TTC549 (cell line): ENCODE data around the gene DCHS2.

Experiments
- FAIRE-seq: peaks from 2 replicates; lab custom pipeline; 2012; peaks lifted over from hg19 to GRCh38; lab: Jason Lieb, UNC

DCHS2 gene

GRCh38 chr4:154491341-154492271 is at the start of gene DCHS2:
DCHS2 (minus strand) TSS chr4:154491799; CDS start chr4:154491355, 444 bp downstream.
- FAIRE-seq = no peak

- no peak for FAIRE-seq
Observed at GRCh38 chr4:154534296-154534695, 42.7 kb upstream of the DCHS2 start.

GRCh38 chr4:154529728-154530519 is 38.3 kb upstream of the DCHS2 start:
- FAIRE-seq = no peak

- no peak for FAIRE-seq
Observed at GRCh38 chr4:154528869-154529268, 37.3 kb upstream of the DCHS2 start.

- no peak for FAIRE-seq
Observed at GRCh38 chr4:154527308-154527707, 35.7 kb upstream of the DCHS2 start.

- FAIRE-seq = no peak
Observed at GRCh38 chr4:154526151-154526550, 34.6 kb upstream of the DCHS2 start.

- no peak for FAIRE-seq
Observed at GRCh38 chr4:154521607-154522006, 30.0 kb upstream of the DCHS2 start.

- FAIRE-seq = no peak
Observed at GRCh38 chr4:154519214-154519613, 27.6 kb upstream of the DCHS2 start.

- FAIRE-seq = no peak
Observed at GRCh38 chr4:154517591-154517990, 26.0 kb upstream of the DCHS2 start.

GRCh38 chr4:154516318-154517029 is 24.9 kb upstream of the DCHS2 start:
- FAIRE-seq = no peak

GRCh38 chr4:154511981-154512380 is 20.4 kb upstream of the DCHS2 start:
- no peak for FAIRE-seq

GRCh38 chr4:154511548-154511947 is 19.9 kb upstream of the DCHS2 start:
- no peak for FAIRE-seq

- FAIRE-seq = no peak
Observed at GRCh38 chr4:154507156-154507555, 15.6 kb upstream of the DCHS2 start.

GRCh38 chr4:154506253-154506652 is 14.7 kb upstream of the DCHS2 start:
- FAIRE-seq = no peak

GRCh38 chr4:154503598-154503997 is 12.0 kb upstream of the DCHS2 start:
- no peak for FAIRE-seq

GRCh38 chr4:154502111-154502510 is 10.5 kb upstream of the DCHS2 start:
- no peak for FAIRE-seq

GRCh38 chr4:154497889-154498288 is 6.3 kb upstream of the DCHS2 start:
- no peak for FAIRE-seq

GRCh38 chr4:154495867-154496266 is 4.3 kb upstream of the DCHS2 start:
- no peak for FAIRE-seq

GRCh38 chr4:154492288-154492687 is 689 bp upstream of the DCHS2 start:
- no peak for FAIRE-seq

- FAIRE-seq = no peak
Observed at GRCh38 chr4:154490583-154491340, 837 bp downstream of the DCHS2 start.

GRCh38 chr4:154490234-154490582 is 1.4 kb downstream of the DCHS2 start:
- no peak for FAIRE-seq
